Right lobe of liver (tissue), 4 donors: Measurements from ENCODE around the gene C5orf46.

Experiments
- CTCF ChIP-seq, 4 donors: fragments of 200-600 bp in 3 of 4; fragments of 450-650 bp in 1 of 4; IDR thresholded peaks; one replicate each; pipeline versions ENCODE4 v1.5.1 to v1.8.0; 2016 to 2022; ENCODE audit warnings: antibody characterized with exemption in 4 of 4, mild to moderate bottlenecking in 2 of 4
- POLR2A ChIP-seq: fragments of 450-650 bp; IDR thresholded peaks from one replicate; pipeline ENCODE4 v1.6.1; 2017; ENCODE audit warnings: antibody characterized with exemption, mild to moderate bottlenecking
- donor health status: DM: no; HTN: no; CAD: no.
- donor health status: DM: no; HTN: no; CAD: no.
- donor health status: DM: no; HTN: yes; CAD: no.

GRCh38 chr5:147893820-147894219, 12.5 kb downstream of the C5orf46 start:
- TF ChIP-seq POLR2A = no peak
- TF ChIP-seq CTCF (IDR thresholded peaks at IDR 0.05) = no peak
